ENCODE measurements around the gene CACNA2D2.

Gene CACNA2D2

GRCh38 chr3:50415816-50416215 is 87.6 kb downstream of the CACNA2D2 start:
- Histone ChIP-seq H3K36me3 (ENCODE audit: insufficient read depth, low read length) (no peaks in the 10 kb centered on the region), H3K27ac (ENCODE audit: low read length) (no peak overlapping the region), H4K20me1 (ENCODE audit: insufficient read depth, low read length) (peaks cover 11% of the 10 kb centered on the region), H3K27me3 (ENCODE audit: insufficient read depth, low read length, poor library complexity) (peaks cover 26% of the 10 kb centered on the region), H3K4me1 (ENCODE audit: insufficient read depth, low read length) (no peaks in the 10 kb centered on the region), H3K4me2 (ENCODE audit: insufficient read depth, low read length) (no peak overlapping the region), H3K4me3 (ENCODE audit: low read depth in 1 of 2, low read length in 2 of 2) (no peak overlapping the region), H2AFZ (ENCODE audit: low read depth, low read length) (no peak overlapping the region), H3K9me3 (ENCODE audit: insufficient read depth, low read length, severe bottlenecking) (no peaks in the 10 kb centered on the region), H3K79me2 (ENCODE audit: insufficient read depth, low read length) (no peaks in the 10 kb centered on the region), H3K9ac (ENCODE audit: low read depth, low read length) (no peak overlapping the region)
- no peak for ATAC-seq (ENCODE audit: insufficient read depth, low read depth)
- TF ChIP-seq CTCF (IDR thresholded peaks at IDR 0.05; ENCODE audit: borderline replicate concordance, extremely low read depth, low read length, poor library complexity, severe bottlenecking) (no peak), EZH2 (IDR thresholded peaks at IDR 0.05; ENCODE audit: borderline replicate concordance, low read depth, low read length, severe bottlenecking) (no peak)
- no peak for DNase-seq

GRCh38 chr3:50415061-50415460 is 88.4 kb downstream of the CACNA2D2 start:
- H3K79me2 ChIP-seq (ENCODE audit: insufficient read depth, low read length): no peaks in the 10 kb centered on the region
- no peak for ATAC-seq (ENCODE audit: insufficient read depth, low read depth)
- no peak for DNase-seq

GRCh38 chr3:50414616-50415015 is 88.8 kb downstream of the CACNA2D2 start:
- H3K4me1 ChIP-seq (ENCODE audit: insufficient read depth, low read length): no peaks in the 10 kb centered on the region
- ATAC-seq (ENCODE audit: insufficient read depth, low read depth) (no peak), DNase-seq (no peak)
- H3K27me3 ChIP-seq (ENCODE audit: insufficient read depth, low read length, poor library complexity): peaks cover 30% of the 10 kb centered on the region
- no peak overlapping the region for H2AFZ ChIP-seq (ENCODE audit: low read depth, low read length)
- H3K79me2 ChIP-seq (ENCODE audit: insufficient read depth, low read length): no peaks in the 10 kb centered on the region
- no peak overlapping the region for H3K9ac ChIP-seq (ENCODE audit: low read depth, low read length)
- no peaks in the 10 kb centered on the region for H3K9me3 ChIP-seq (ENCODE audit: insufficient read depth, low read length, severe bottlenecking)
- H3K4me2 ChIP-seq (ENCODE audit: insufficient read depth, low read length): no peak overlapping the region
- no peak overlapping the region for H3K27ac ChIP-seq (ENCODE audit: low read length)
- H3K4me3 ChIP-seq (ENCODE audit: low read depth in 1 of 2, low read length in 2 of 2): no peak overlapping the region
- H4K20me1 ChIP-seq (ENCODE audit: insufficient read depth, low read length): peaks cover 13% of the 10 kb centered on the region
- no peaks in the 10 kb centered on the region for H3K36me3 ChIP-seq (ENCODE audit: insufficient read depth, low read length)
- no peak for TF ChIP-seq EZH2 (IDR thresholded peaks at IDR 0.05; ENCODE audit: borderline replicate concordance, low read depth, low read length, severe bottlenecking)

More at GRCh38 chr3:50415061-50415460, 88.4 kb downstream of the CACNA2D2 start:
- Histone ChIP-seq H3K4me1 (ENCODE audit: insufficient read depth, low read length) (no peaks in the 10 kb centered on the region), H3K9me3 (ENCODE audit: insufficient read depth, low read length, severe bottlenecking) (no peaks in the 10 kb centered on the region), H3K36me3 (ENCODE audit: insufficient read depth, low read length) (no peaks in the 10 kb centered on the region), H3K4me3 (ENCODE audit: low read depth in 1 of 2, low read length in 2 of 2) (no peak overlapping the region), H3K4me2 (ENCODE audit: insufficient read depth, low read length) (no peak overlapping the region), H3K9ac (ENCODE audit: low read depth, low read length) (no peak overlapping the region), H2AFZ (ENCODE audit: low read depth, low read length) (no peak overlapping the region), H4K20me1 (ENCODE audit: insufficient read depth, low read length) (peaks cover 11% of the 10 kb centered on the region), H3K27ac (ENCODE audit: low read length) (no peak overlapping the region), H3K27me3 (ENCODE audit: insufficient read depth, low read length, poor library complexity) (peaks cover 34% of the 10 kb centered on the region)
- TF ChIP-seq EZH2 (IDR thresholded peaks at IDR 0.05; ENCODE audit: borderline replicate concordance, low read depth, low read length, severe bottlenecking): no peak
- peak; percentile 38 for TF ChIP-seq CTCF (IDR thresholded peaks at IDR 0.05; ENCODE audit: borderline replicate concordance, extremely low read depth, low read length, poor library complexity, severe bottlenecking)

GRCh38 chr3:50412231-50412754 is 91.1 kb downstream of the CACNA2D2 start:
- Histone ChIP-seq H3K4me1 (ENCODE audit: insufficient read depth, low read length) (no peaks in the 10 kb centered on the region), H3K4me2 (ENCODE audit: insufficient read depth, low read length) (no peak overlapping the region), H3K9me3 (ENCODE audit: insufficient read depth, low read length, severe bottlenecking) (no peaks in the 10 kb centered on the region), H3K9ac (ENCODE audit: low read depth, low read length) (no peak overlapping the region), H2AFZ (ENCODE audit: low read depth, low read length) (no peak overlapping the region), H3K27me3 (ENCODE audit: insufficient read depth, low read length, poor library complexity) (peaks cover 16% of the 10 kb centered on the region), H4K20me1 (ENCODE audit: insufficient read depth, low read length) (peaks cover 14% of the 10 kb centered on the region), H3K36me3 (ENCODE audit: insufficient read depth, low read length) (no peaks in the 10 kb centered on the region), H3K79me2 (ENCODE audit: insufficient read depth, low read length) (no peaks in the 10 kb centered on the region), H3K4me3 (ENCODE audit: low read depth in 1 of 2, low read length in 2 of 2) (no peak overlapping the region), H3K27ac (ENCODE audit: low read length) (no peak overlapping the region)
- TF ChIP-seq CTCF (IDR thresholded peaks at IDR 0.05; ENCODE audit: borderline replicate concordance, extremely low read depth, low read length, poor library complexity, severe bottlenecking) (no peak), EZH2 (IDR thresholded peaks at IDR 0.05; ENCODE audit: borderline replicate concordance, low read depth, low read length, severe bottlenecking) (no peak)
- DNase-seq (no peak), ATAC-seq (ENCODE audit: insufficient read depth, low read depth) (no peak)

Data from DND-41 (cell line).